Effector memory CD4-positive, alpha-beta T cell (primary cell): ENCODE results near the gene ZNF609.

Experiments
- DNase-seq, 3 donors: peaks; one replicate each; pipeline ENCODE4 v3.0.0-alpha.2; 2020
- H3K27ac ChIP-seq: 2 replicates; pipeline ENCODE4 v1.7.0; 2013; ENCODE audit warnings: mild to moderate bottlenecking, low read length, moderate library complexity; ENCODE audit not compliant: insufficient read depth, poor library complexity, severe bottlenecking
- H3K27me3 ChIP-seq: replicated peaks from 2 replicates; pipeline ENCODE4 v1.7.0; 2013; ENCODE audit warnings: mild to moderate bottlenecking, low read length; ENCODE audit not compliant: insufficient read depth, control insufficient read depth, poor library complexity, severe bottlenecking
- H3K36me3 ChIP-seq: 2 replicates; pipeline ENCODE4 v1.7.0; 2013; ENCODE audit warnings: mild to moderate bottlenecking, low read length, moderate library complexity; ENCODE audit not compliant: control insufficient read depth, insufficient read depth
- H3K4me1 ChIP-seq: 2 replicates; pipeline ENCODE4 v1.7.0; 2013; ENCODE audit warnings: low read length, mild to moderate bottlenecking; ENCODE audit not compliant: control insufficient read depth, insufficient read depth, poor library complexity, severe bottlenecking
- H3K4me3 ChIP-seq: 2 replicates; pipeline ENCODE4 v1.7.0; 2013; ENCODE audit warnings: low read length, low read depth, mild to moderate bottlenecking; ENCODE audit not compliant: insufficient read depth, poor library complexity, severe bottlenecking
- H3K9me3 ChIP-seq: 2 replicates; pipeline ENCODE4 v1.7.0; 2013; ENCODE audit warnings: mild to moderate bottlenecking, low read length, moderate library complexity; ENCODE audit not compliant: control insufficient read depth

The ZNF609 gene

GRCh38 chr15:64732156-64732860 is 271.9 kb downstream of the ZNF609 start:
- no peaks in the 10 kb centered on the region for H3K36me3 ChIP-seq
- H3K4me1 ChIP-seq, result no peaks in the 10 kb centered on the region
- no peak overlapping the region for H3K4me3 ChIP-seq
- no peak overlapping the region for H3K27ac ChIP-seq
- no peaks in the 10 kb centered on the region for H3K27me3 ChIP-seq
- no peak for DNase-seq
- no peaks in the 10 kb centered on the region for H3K9me3 ChIP-seq
